SU-DHL-6 (cell line): ENCODE results near the gene HBG2.

ENCODE experiments used
- CTCF ChIP-seq: fragments of 200-600 bp; sonication (generic); IDR thresholded peaks from one replicate; pipeline ENCODE4 v1.5.1; 2017; ENCODE audit warnings: antibody characterized with exemption, mild to moderate bottlenecking, low read length, moderate library complexity; ENCODE audit not compliant: insufficient read depth, poor library complexity, severe bottlenecking
- EZH2phosphoT487 ChIP-seq: fragments of 200-600 bp; sonication (generic), shearing (Covaris generic); conservative IDR thresholded peaks from 2 replicates; pipeline ENCODE4 v1.6.1; 2018; ENCODE audit warnings: mild to moderate bottlenecking, antibody characterized with exemption, low read length, moderate library complexity, mixed read lengths

DNA sequence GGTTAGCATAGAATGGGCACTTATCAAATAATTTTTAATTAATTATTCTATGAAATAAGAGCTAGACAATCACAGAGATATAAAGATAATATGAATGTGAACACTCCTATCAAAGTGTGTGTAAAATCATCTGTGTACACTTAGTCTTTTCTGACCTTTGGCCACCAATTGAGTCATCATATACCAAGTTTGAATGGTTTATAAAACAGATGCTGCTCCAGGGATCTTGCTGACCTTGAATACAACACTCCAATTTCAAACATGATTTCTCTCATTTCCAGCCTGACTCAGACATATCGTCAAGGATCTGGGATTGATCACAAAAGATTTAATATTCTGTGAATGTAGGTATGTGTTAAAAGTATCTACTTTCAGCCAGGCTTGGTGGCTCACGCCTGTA lies 51.2 kb downstream of the HBG2 start:
- TF ChIP-seq CTCF (no peak), EZH2phosphoT487 (no peak)
